Mucosa of stomach (tissue), 1 donor: ENCODE data around the gene LMTK2.
"Not testable (repeated sequence)": the region's sequence is repeated elsewhere in the genome, so short reads cannot be mapped to it uniquely, and the experiment has no call there.

Experiments
- H3K27me3 ChIP-seq: one replicate; pipeline ENCODE4 v1.7.0; 2013; ENCODE audit warnings: mild to moderate bottlenecking, low read length; ENCODE audit not compliant: control insufficient read depth, insufficient read depth
- H3K36me3 ChIP-seq: one replicate; pipeline ENCODE4 v1.7.0; 2013; ENCODE audit warnings: low read length; ENCODE audit not compliant: control insufficient read depth, insufficient read depth
- H3K4me1 ChIP-seq: one replicate; pipeline ENCODE4 v1.7.0; 2013; ENCODE audit warnings: mild to moderate bottlenecking, low read length; ENCODE audit not compliant: control insufficient read depth, insufficient read depth
- H3K4me3 ChIP-seq: one replicate; pipeline ENCODE4 v1.7.0; 2013; ENCODE audit warnings: low read length
- H3K9ac ChIP-seq: one replicate; pipeline ENCODE4 v1.7.0; 2013; ENCODE audit warnings: mild to moderate bottlenecking, low read length, moderate library complexity
- H3K9me3 ChIP-seq: one replicate; pipeline ENCODE4 v1.7.0; 2013; ENCODE audit warnings: mild to moderate bottlenecking, low read length, moderate library complexity; ENCODE audit not compliant: control insufficient read depth
- donor health status: Pancreatic carcinoma.

The LMTK2 gene

GRCh38 chr7:98213296-98213887 is 106.7 kb downstream of the LMTK2 start:
- no peaks in the 10 kb centered on the region for H3K27me3 ChIP-seq
- no peak overlapping the region for H3K4me3 ChIP-seq
- H3K36me3 ChIP-seq = no peaks in the 10 kb centered on the region
- no peaks in the 10 kb centered on the region for H3K9me3 ChIP-seq
- no peak overlapping the region for H3K9ac ChIP-seq
- peaks cover 21% of the 10 kb centered on the region for H3K4me1 ChIP-seq

GRCh38 chr7:98213888-98214810 is 107.5 kb downstream of the LMTK2 start:
- Histone ChIP-seq H3K4me3 (no peak overlapping the region), H3K27me3 (no peaks in the 10 kb centered on the region), H3K9me3 (no peaks in the 10 kb centered on the region), H3K9ac (no peak overlapping the region), H3K36me3 (no peaks in the 10 kb centered on the region), H3K4me1 (peaks cover 22% of the 10 kb centered on the region)

- H3K36me3 ChIP-seq = no peaks in the 10 kb centered on the region
- no peaks in the 10 kb centered on the region for H3K9me3 ChIP-seq
- H3K27me3 ChIP-seq = no peaks in the 10 kb centered on the region
- no peak overlapping the region for H3K4me3 ChIP-seq
- H3K9ac ChIP-seq = no peak overlapping the region
- peaks cover 22% of the 10 kb centered on the region for H3K4me1 ChIP-seq
Measured at GRCh38 chr7:98214811-98215321, 108.2 kb downstream of the LMTK2 start.

GRCh38 chr7:98215561-98216495 is 109.2 kb downstream of the LMTK2 start:
- H3K4me1 ChIP-seq = peaks cover 22% of the 10 kb centered on the region
- H3K4me3 ChIP-seq = no peak overlapping the region
- no peaks in the 10 kb centered on the region for H3K9me3 ChIP-seq
- H3K27me3 ChIP-seq = no peaks in the 10 kb centered on the region
- no peak overlapping the region for H3K9ac ChIP-seq
- H3K36me3 ChIP-seq = no peaks in the 10 kb centered on the region

- Histone ChIP-seq H3K4me3 (no peak overlapping the region), H3K4me1 (peaks cover 22% of the 10 kb centered on the region), H3K36me3 (no peaks in the 10 kb centered on the region), H3K9ac (no peak overlapping the region), H3K27me3 (no peaks in the 10 kb centered on the region), H3K9me3 (no peaks in the 10 kb centered on the region)
Measured at GRCh38 chr7:98216941-98217622, 110.4 kb downstream of the LMTK2 start.

DNA sequence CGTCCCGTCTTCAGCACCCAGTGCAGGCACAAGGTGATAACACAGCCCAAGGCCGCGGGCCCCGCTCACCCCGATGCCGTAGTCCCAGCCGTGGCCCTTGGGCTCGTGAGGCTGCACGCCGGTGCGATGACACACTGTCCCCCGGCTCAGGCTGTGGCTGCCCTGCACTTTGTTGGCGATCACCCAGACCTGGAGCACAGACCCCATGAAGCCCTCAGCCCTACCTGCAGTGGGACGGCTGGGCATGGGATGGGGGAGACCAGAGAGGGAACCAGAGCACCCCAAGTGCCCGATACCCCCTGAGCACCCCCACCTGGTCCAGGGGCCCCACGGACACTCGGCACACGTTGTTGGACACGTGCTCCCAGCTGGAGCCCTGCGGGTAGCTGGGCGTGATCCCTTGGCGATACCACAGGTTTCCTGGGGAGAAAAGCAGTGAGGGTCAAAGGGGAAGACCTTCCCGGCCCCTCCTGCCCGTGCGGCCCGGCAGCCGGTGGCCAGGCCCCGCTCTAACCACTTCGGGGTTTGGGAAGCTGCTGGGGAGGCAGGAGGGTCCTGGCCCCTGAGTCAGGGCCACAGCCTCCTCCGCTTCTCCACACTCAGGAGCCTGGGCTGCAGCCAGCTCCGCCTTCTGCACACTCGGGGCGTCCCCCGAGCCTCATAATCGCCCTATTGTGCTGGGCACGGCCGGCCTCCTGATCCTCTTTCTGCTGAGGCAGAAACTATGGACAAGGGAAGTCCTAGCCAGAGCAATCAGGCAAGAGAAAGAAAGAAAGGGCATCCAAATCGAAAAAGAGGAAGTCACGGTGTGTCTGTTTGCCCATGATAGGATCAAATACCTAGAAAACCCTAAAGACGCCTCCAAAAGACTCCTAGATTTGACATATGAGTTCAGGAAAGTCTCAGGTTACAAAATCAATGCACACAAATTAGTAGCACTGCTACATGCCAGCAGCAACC is 111.2 kb downstream of the LMTK2 start:
- H3K27me3 ChIP-seq = no peaks in the 10 kb centered on the region
- H3K4me3 ChIP-seq = no peak overlapping the region
- H3K9ac ChIP-seq = no peak overlapping the region
- no peaks in the 10 kb centered on the region for H3K9me3 ChIP-seq
- no peaks in the 10 kb centered on the region for H3K36me3 ChIP-seq
- peaks cover 22% of the 10 kb centered on the region for H3K4me1 ChIP-seq

GRCh38 chr7:98219382-98219781 is 112.7 kb downstream of the LMTK2 start:
- peaks cover 14% of the 10 kb centered on the region for H3K4me1 ChIP-seq
- not testable (repeated sequence) for H3K4me3 ChIP-seq, H3K27me3 ChIP-seq, H3K9me3 ChIP-seq, H3K36me3 ChIP-seq, H3K9ac ChIP-seq

DNA sequence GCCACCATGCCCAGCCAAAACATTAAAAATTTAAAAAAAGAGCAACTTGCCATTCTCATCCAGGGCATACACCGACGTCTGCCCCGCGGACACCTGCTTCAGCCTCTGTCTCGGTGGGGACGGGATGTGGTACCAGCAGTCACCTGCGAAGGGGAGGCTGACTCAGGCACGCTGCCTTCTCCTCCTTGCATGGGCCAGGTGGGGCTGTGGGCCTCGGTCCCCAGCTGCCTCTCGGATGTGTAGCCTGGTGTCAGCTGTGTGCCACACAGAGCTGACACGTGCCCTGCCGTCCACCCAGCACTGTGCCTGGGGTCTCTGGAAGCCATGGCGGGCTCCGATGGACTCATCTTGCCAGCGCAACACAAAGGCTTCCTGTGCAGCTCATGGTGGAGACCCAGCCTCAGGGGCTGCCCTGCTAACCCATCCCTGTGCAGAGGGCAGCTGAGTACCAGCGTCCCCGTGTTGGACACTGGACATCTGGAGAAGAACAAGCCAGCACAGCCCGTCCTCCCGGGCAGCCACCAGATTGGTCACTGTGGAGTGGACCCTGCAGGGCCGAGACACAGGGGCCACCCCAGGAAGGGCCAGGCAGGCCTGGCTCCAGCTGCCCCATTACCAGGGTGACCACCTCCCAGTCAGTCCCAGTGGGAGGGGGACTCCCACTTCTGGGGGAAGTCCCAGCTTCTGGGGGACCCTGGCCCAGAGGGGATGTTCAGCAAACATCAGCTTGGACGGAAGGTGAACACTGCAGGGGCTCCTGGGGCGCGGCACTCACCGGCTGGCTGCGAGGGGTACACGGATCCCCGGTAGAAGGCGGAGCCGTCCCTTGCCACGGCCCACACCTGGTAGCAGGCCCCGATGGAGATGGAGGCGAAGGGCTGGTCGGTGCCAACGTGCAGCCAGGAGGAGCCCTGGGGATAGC is 115.2 kb downstream of the LMTK2 start:
- Histone ChIP-seq H3K9ac (no peak overlapping the region), H3K36me3 (no peaks in the 10 kb centered on the region), H3K4me1 (peaks cover 10% of the 10 kb centered on the region), H3K27me3 (no peaks in the 10 kb centered on the region), H3K4me3 (no peak overlapping the region), H3K9me3 (no peaks in the 10 kb centered on the region)

DNA sequence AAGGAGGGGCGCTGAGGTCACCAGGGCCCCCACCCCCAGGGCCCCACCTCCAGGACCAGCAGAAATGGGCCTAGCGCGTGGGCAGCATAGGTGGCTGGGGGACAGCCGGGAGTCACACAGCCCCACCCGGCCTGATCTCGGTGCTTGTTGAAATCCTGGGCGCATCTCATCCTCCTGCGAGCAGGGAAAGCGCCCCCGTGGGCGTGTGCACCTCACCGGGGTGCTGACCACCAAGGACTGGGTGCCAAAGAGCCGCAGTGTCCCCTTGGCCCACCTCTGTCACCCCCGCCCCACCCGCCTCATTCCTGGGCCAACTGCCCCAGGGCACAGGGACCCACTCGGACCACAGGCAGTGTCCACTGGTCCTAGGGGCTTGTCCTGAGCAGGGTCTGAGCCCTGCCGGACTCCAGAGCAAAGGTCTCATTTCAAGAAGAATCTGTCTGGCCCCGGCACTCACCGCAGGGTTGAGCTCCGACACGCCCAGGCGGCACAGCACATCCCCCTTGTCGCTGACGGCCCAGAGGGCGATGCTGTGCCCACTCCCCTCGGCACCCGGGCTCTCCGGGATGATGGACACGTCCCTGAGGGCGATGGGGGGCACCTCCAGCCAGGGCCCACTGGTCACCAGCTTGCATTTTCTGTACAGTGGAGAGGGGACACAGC is 116.0 kb downstream of the LMTK2 start:
- Histone ChIP-seq H3K9ac (no peak overlapping the region), H3K36me3 (no peaks in the 10 kb centered on the region), H3K9me3 (no peaks in the 10 kb centered on the region), H3K27me3 (no peaks in the 10 kb centered on the region), H3K4me1 (peaks cover 8% of the 10 kb centered on the region), H3K4me3 (no peak overlapping the region)
